ENCODE data around the gene C1orf167.

Gene C1orf167

GRCh38 chr1:11761988-11762406 is at the start of gene C1orf167:
Gene C1orf167, plus strand, starts transcription at chr1:11762193. Its CDS starts 2,208 bp downstream, at chr1:11764401.
- Mint-ChIP-seq H3K36me3 (no peaks in the 10 kb centered on the region), H3K9me3 (ENCODE audit: low read depth) (no peaks in the 10 kb centered on the region), H3K27ac (no peak within 1 kb of the TSS)

GRCh38 chr1:11712285-11712684 is 49.7 kb upstream of the C1orf167 start:
- Mint-ChIP-seq H3K9me3 (ENCODE audit: low read depth) (no peaks in the 10 kb centered on the region), H3K4me3 (no peak overlapping the region), H3K27ac (no peak overlapping the region), H3K27me3 (no peaks in the 10 kb centered on the region), H3K4me1 (ENCODE audit: low read depth) (no peaks in the 10 kb centered on the region), H3K36me3 (no peaks in the 10 kb centered on the region)

More at GRCh38 chr1:11761988-11762406, at the start of gene C1orf167:
- H3K4me1 Mint-ChIP-seq (ENCODE audit: low read depth): no peaks in the 10 kb centered on the region
- peak within 1 kb of the TSS; percentile 35 for H3K4me3 Mint-ChIP-seq
- peaks cover 4% of the 10 kb centered on the region for H3K27me3 Mint-ChIP-seq

GRCh38 chr1:11713095-11713494 is 48.9 kb upstream of the C1orf167 start:
- no peak overlapping the region for H3K4me3 Mint-ChIP-seq
- H3K27ac Mint-ChIP-seq: no peak overlapping the region
- no peaks in the 10 kb centered on the region for H3K36me3 Mint-ChIP-seq
- no peaks in the 10 kb centered on the region for H3K27me3 Mint-ChIP-seq
- no peaks in the 10 kb centered on the region for H3K9me3 Mint-ChIP-seq (ENCODE audit: low read depth)
- H3K4me1 Mint-ChIP-seq (ENCODE audit: low read depth): no peaks in the 10 kb centered on the region

- Mint-ChIP-seq H3K9me3 (ENCODE audit: low read depth) (no peaks in the 10 kb centered on the region), H3K4me1 (ENCODE audit: low read depth) (peaks cover 12% of the 10 kb centered on the region), H3K4me3 (no peak overlapping the region), H3K27ac (no peak overlapping the region), H3K27me3 (no peaks in the 10 kb centered on the region), H3K36me3 (no peaks in the 10 kb centered on the region)
Measured at GRCh38 chr1:11714831-11715575, 47.0 kb upstream of the C1orf167 start.

GRCh38 chr1:11719313-11720032 is 42.5 kb upstream of the C1orf167 start:
- H3K9me3 Mint-ChIP-seq (ENCODE audit: low read depth): no peaks in the 10 kb centered on the region
- H3K27ac Mint-ChIP-seq: peak overlapping the region; percentile 93
- H3K4me1 Mint-ChIP-seq (ENCODE audit: low read depth): peaks cover 13% of the 10 kb centered on the region
- H3K4me3 Mint-ChIP-seq: peak overlapping the region; percentile 82
- no peaks in the 10 kb centered on the region for H3K36me3 Mint-ChIP-seq
- no peaks in the 10 kb centered on the region for H3K27me3 Mint-ChIP-seq

GRCh38 chr1:11720033-11720376 is 42.0 kb upstream of the C1orf167 start:
- Mint-ChIP-seq H3K4me3 (peak overlapping the region; percentile 82), H3K36me3 (no peaks in the 10 kb centered on the region), H3K27me3 (no peaks in the 10 kb centered on the region), H3K9me3 (ENCODE audit: low read depth) (no peaks in the 10 kb centered on the region), H3K4me1 (ENCODE audit: low read depth) (peaks cover 13% of the 10 kb centered on the region), H3K27ac (peak overlapping the region; percentile 93)

- H3K4me1 Mint-ChIP-seq (ENCODE audit: low read depth): peaks cover 17% of the 10 kb centered on the region
- H3K4me3 Mint-ChIP-seq: no peak overlapping the region
- no peaks in the 10 kb centered on the region for H3K9me3 Mint-ChIP-seq (ENCODE audit: low read depth)
- H3K36me3 Mint-ChIP-seq: no peaks in the 10 kb centered on the region
- H3K27ac Mint-ChIP-seq: no peak overlapping the region
- H3K27me3 Mint-ChIP-seq: no peaks in the 10 kb centered on the region
Measured at GRCh38 chr1:11720525-11720924, 41.5 kb upstream of the C1orf167 start.

GRCh38 chr1:11721311-11721710 is 40.7 kb upstream of the C1orf167 start:
- Mint-ChIP-seq H3K27me3 (no peaks in the 10 kb centered on the region), H3K36me3 (no peaks in the 10 kb centered on the region), H3K27ac (no peak overlapping the region), H3K9me3 (ENCODE audit: low read depth) (no peaks in the 10 kb centered on the region), H3K4me1 (ENCODE audit: low read depth) (peaks cover 18% of the 10 kb centered on the region), H3K4me3 (no peak overlapping the region)

- Mint-ChIP-seq H3K27me3 (no peaks in the 10 kb centered on the region), H3K4me3 (no peak overlapping the region), H3K4me1 (ENCODE audit: low read depth) (peaks cover 18% of the 10 kb centered on the region), H3K9me3 (ENCODE audit: low read depth) (no peaks in the 10 kb centered on the region), H3K27ac (no peak overlapping the region), H3K36me3 (no peaks in the 10 kb centered on the region)
Measured at GRCh38 chr1:11722538-11722937, 39.5 kb upstream of the C1orf167 start.

- H3K27ac Mint-ChIP-seq: no peak overlapping the region
- no peak overlapping the region for H3K4me3 Mint-ChIP-seq
- no peaks in the 10 kb centered on the region for H3K36me3 Mint-ChIP-seq
- H3K27me3 Mint-ChIP-seq: no peaks in the 10 kb centered on the region
- H3K9me3 Mint-ChIP-seq (ENCODE audit: low read depth): no peaks in the 10 kb centered on the region
- H3K4me1 Mint-ChIP-seq (ENCODE audit: low read depth): peaks cover 22% of the 10 kb centered on the region
Measured at GRCh38 chr1:11725616-11726015, 36.4 kb upstream of the C1orf167 start.

GRCh38 chr1:11727119-11727518 is 34.9 kb upstream of the C1orf167 start:
- Mint-ChIP-seq H3K27ac (no peak overlapping the region), H3K36me3 (no peaks in the 10 kb centered on the region), H3K4me3 (no peak overlapping the region), H3K27me3 (no peaks in the 10 kb centered on the region), H3K4me1 (ENCODE audit: low read depth) (peaks cover 37% of the 10 kb centered on the region), H3K9me3 (ENCODE audit: low read depth) (no peaks in the 10 kb centered on the region)

- Mint-ChIP-seq H3K27ac (no peak overlapping the region), H3K9me3 (ENCODE audit: low read depth) (no peaks in the 10 kb centered on the region), H3K4me3 (no peak overlapping the region), H3K27me3 (no peaks in the 10 kb centered on the region), H3K4me1 (ENCODE audit: low read depth) (peaks cover 46% of the 10 kb centered on the region), H3K36me3 (no peaks in the 10 kb centered on the region)
Measured at GRCh38 chr1:11728126-11728806, 33.7 kb upstream of the C1orf167 start.

- H3K27ac Mint-ChIP-seq: no peak overlapping the region
- H3K4me1 Mint-ChIP-seq (ENCODE audit: low read depth): peaks cover 46% of the 10 kb centered on the region
- H3K27me3 Mint-ChIP-seq: no peaks in the 10 kb centered on the region
- no peaks in the 10 kb centered on the region for H3K9me3 Mint-ChIP-seq (ENCODE audit: low read depth)
- H3K36me3 Mint-ChIP-seq: no peaks in the 10 kb centered on the region
- H3K4me3 Mint-ChIP-seq: peak overlapping the region; percentile 23
Measured at GRCh38 chr1:11729155-11729497, 32.9 kb upstream of the C1orf167 start.

- Mint-ChIP-seq H3K27ac (peak overlapping the region; percentile 73), H3K9me3 (ENCODE audit: low read depth) (no peaks in the 10 kb centered on the region), H3K36me3 (no peaks in the 10 kb centered on the region), H3K27me3 (no peaks in the 10 kb centered on the region), H3K4me3 (peak overlapping the region; percentile 79), H3K4me1 (ENCODE audit: low read depth) (peaks cover 46% of the 10 kb centered on the region)
Measured at GRCh38 chr1:11729498-11730428, 32.2 kb upstream of the C1orf167 start.
